DOHH2 (cell line): ENCODE results near the gene DMAP1.

Source experiments
- H3F3A ChIP-seq: fragments of 200-600 bp; sonication (generic), shearing (Covaris generic); 2 replicates; pipeline ENCODE4 v1.6.0; 2016; ENCODE audit warnings: antibody characterized with exemption, mild to moderate bottlenecking; ENCODE audit not compliant: control insufficient read depth, insufficient read depth
- H3K27ac ChIP-seq: fragments of 200-600 bp; sonication (generic); 2 replicates; pipeline ENCODE4 v1.5.1; 2014; ENCODE audit warnings: low read depth, mild to moderate bottlenecking, low read length, moderate library complexity
- H3K27me3 ChIP-seq: fragments of 200-600 bp; sonication (generic); 2 replicates; pipeline ENCODE4 v1.6.1; 2014; ENCODE audit warnings: mild to moderate bottlenecking, low read length, mixed read lengths; ENCODE audit not compliant: control insufficient read depth
- H3K36me3 ChIP-seq: fragments of 200-600 bp; sonication (generic); 2 replicates; pipeline ENCODE4 v1.6.1; 2014; ENCODE audit warnings: mild to moderate bottlenecking, low read length, moderate library complexity, mixed read lengths; ENCODE audit not compliant: control insufficient read depth
- H3K4me1 ChIP-seq: fragments of 200-600 bp; sonication (generic); 2 replicates; pipeline ENCODE4 v1.6.1; 2014; ENCODE audit warnings: mild to moderate bottlenecking, low read length, mixed read lengths; ENCODE audit not compliant: control insufficient read depth
- H3K4me2 ChIP-seq: fragments of 200-600 bp; sonication (generic); 2 replicates; pipeline ENCODE4 v1.6.0; 2014; ENCODE audit warnings: mild to moderate bottlenecking, low read length, moderate library complexity
- H3K4me3 ChIP-seq: fragments of 200-600 bp; sonication (generic); 2 replicates; pipeline ENCODE4 v1.5.1; 2014; ENCODE audit warnings: mild to moderate bottlenecking, low read length, mixed read lengths
- H3K79me2 ChIP-seq: fragments of 200-600 bp; sonication (generic); 2 replicates; pipeline ENCODE4 v1.6.1; 2014; ENCODE audit warnings: mild to moderate bottlenecking, low read length, mixed read lengths; ENCODE audit not compliant: control insufficient read depth
- H3K9me2 ChIP-seq: fragments of 200-600 bp; sonication (generic); replicated peaks from 2 replicates; pipeline ENCODE4 v1.6.1; 2014; ENCODE audit warnings: mild to moderate bottlenecking, low read length, mixed read lengths; ENCODE audit not compliant: control insufficient read depth
- H3K9me3 ChIP-seq: fragments of 200-600 bp; sonication (generic); 2 replicates; pipeline ENCODE4 v1.6.1; 2014; ENCODE audit warnings: antibody characterized with exemption, low read length, mixed read lengths; ENCODE audit not compliant: control insufficient read depth, insufficient read depth
- H4K20me1 ChIP-seq: fragments of 200-600 bp; sonication (generic); 2 replicates; pipeline ENCODE4 v1.6.0; 2014; ENCODE audit warnings: low read depth, mild to moderate bottlenecking, antibody characterized with exemption, low read length, moderate library complexity; ENCODE audit not compliant: control insufficient read depth, insufficient read depth
- EZH2phosphoT487 ChIP-seq: fragments of 200-600 bp; sonication (generic); IDR thresholded peaks from 2 replicates; pipeline ENCODE4 v1.6.1; 2017; ENCODE audit warnings: borderline replicate concordance, mild to moderate bottlenecking, antibody characterized with exemption, low read length, moderate library complexity, mixed read lengths
- TF ChIP-seq, protein P1 (sequence below): fragments of 200-600 bp; sonication (generic); IDR thresholded peaks from one replicate; pipeline ENCODE4 v1.5.1; 2014; ENCODE audit warnings: antibody characterized with exemption, mild to moderate bottlenecking, low read depth, low read length; ENCODE audit not compliant: poor library complexity, severe bottlenecking

DMAP1 gene

DNA sequence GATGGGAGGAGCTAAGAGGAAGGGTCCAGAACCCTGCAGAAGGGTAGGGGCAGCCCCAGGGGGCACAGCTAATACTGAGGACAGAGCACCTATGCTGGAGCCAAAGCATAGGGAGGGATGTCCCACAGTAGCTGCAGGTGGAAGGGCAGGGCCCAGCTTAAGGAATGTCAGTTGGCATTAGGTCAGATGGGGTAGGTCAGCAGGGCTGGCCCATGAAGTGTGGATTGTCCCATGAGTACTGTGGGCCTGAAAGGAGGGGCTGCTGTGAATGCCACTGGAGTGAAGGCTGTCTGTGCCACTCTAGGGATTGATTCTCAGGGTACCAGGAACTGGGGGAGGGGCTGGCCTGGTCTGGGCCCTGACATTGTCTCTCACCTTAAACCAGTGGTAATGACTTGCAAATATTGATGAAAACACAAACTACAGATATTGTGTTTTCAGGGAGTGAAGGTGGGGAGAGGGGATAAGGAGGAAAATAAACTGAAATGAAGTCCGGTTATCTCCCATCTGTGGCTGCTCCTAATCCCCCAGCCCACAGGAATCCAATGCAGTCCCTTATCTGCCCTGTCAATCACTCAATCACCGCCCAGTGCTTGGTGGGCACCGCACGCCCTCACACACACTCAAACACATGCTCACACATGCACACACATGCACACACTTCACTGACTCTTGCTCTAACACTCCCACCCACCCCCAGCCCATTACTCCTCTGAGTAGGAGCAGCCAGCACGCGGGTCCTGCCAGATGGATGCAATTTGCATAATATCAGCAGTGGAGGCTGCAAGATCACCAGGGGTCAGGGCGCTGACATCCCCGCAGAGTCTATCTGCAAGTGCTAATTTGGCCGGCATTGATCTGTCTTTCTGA lies 27.8 kb downstream of the DMAP1 start:
- no peak overlapping the region for H3K27ac ChIP-seq
- H3K79me2 ChIP-seq = no peaks in the 10 kb centered on the region
- no peak overlapping the region for H3K4me2 ChIP-seq
- no peaks in the 10 kb centered on the region for H4K20me1 ChIP-seq
- H3K4me3 ChIP-seq = no peak overlapping the region
- no peaks in the 10 kb centered on the region; the same call in 1 of the 2 replicates for H3K36me3 ChIP-seq
- H3K9me3 ChIP-seq = no peaks in the 10 kb centered on the region
- peaks cover 19% of the 10 kb centered on the region for H3K4me1 ChIP-seq
- TF ChIP-seq EZH2phosphoT487 = no peak
- TF ChIP-seq, protein P1, sequence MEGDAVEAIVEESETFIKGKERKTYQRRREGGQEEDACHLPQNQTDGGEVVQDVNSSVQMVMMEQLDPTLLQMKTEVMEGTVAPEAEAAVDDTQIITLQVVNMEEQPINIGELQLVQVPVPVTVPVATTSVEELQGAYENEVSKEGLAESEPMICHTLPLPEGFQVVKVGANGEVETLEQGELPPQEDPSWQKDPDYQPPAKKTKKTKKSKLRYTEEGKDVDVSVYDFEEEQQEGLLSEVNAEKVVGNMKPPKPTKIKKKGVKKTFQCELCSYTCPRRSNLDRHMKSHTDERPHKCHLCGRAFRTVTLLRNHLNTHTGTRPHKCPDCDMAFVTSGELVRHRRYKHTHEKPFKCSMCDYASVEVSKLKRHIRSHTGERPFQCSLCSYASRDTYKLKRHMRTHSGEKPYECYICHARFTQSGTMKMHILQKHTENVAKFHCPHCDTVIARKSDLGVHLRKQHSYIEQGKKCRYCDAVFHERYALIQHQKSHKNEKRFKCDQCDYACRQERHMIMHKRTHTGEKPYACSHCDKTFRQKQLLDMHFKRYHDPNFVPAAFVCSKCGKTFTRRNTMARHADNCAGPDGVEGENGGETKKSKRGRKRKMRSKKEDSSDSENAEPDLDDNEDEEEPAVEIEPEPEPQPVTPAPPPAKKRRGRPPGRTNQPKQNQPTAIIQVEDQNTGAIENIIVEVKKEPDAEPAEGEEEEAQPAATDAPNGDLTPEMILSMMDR = no peak
- no peaks in the 10 kb centered on the region for H3F3A ChIP-seq
- no peaks in the 10 kb centered on the region for H3K27me3 ChIP-seq
- H3K9me2 ChIP-seq = no peaks in the 10 kb centered on the region

DNA sequence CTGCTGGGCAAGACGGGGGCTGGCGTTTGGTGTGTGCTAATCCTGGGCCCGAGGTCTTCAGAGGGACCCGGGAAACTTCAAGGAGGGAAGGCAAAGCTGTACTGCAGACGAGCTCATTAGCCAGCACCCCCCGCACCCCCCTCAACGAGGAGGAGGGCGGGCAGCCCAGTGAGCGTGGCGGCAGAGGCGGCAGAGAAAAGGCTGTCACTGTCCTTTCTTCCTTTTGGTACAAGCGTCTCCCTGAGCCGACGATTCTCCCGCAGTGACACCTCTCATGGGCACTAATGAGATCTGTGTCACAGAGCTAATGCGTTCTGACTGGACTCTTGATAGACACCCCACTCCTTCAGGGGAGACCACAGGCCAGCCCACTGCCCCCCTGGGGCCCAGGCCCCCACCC lies 29.5 kb downstream of the DMAP1 start:
- Histone ChIP-seq H3K4me1 (peaks cover 19% of the 10 kb centered on the region), H3K27me3 (no peaks in the 10 kb centered on the region), H3K27ac (no peak overlapping the region), H3K79me2 (no peaks in the 10 kb centered on the region), H3K4me2 (no peak overlapping the region), H3K9me3 (no peaks in the 10 kb centered on the region), H4K20me1 (no peaks in the 10 kb centered on the region), H3K4me3 (no peak overlapping the region), H3F3A (no peaks in the 10 kb centered on the region), H3K9me2 (no peaks in the 10 kb centered on the region), H3K36me3 (no peaks in the 10 kb centered on the region; the same call in 1 of the 2 replicates)
- no peak for TF ChIP-seq EZH2phosphoT487
- TF ChIP-seq, protein P1 = no peak

DNA sequence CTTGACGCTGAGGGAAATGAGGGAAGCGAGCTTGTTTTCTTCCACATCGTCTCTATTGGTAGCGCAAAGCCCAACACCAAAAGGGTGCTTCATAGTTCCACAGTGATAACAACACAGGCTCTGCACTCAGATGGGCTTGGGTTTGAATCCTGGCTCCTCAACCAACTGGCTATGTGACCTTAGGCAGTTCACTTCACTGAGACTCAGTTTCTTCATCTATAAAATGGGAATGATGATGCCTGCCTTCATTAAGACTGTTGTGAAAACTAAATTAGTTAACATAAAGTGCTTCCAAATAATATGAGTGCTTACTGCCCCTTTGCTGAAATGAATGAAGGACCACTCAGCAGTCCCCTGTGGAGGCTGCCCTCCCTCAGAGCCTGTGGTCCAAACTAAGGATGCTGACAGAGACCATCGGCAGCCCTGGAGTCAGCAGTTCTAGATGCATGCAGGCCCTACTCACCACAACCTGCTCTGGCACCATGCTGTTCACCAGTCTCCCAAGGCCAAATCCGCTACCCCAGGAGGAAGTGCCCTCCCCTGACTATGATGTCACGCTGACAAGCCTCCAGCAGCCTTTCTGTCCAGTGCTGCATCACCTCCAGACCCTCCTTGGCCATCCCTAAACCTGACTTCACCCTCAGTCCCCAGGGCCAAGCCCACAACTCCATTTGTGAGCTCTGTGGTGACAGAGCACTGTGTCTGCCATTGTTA lies 30.7 kb downstream of the DMAP1 start:
- H3K9me3 ChIP-seq = no peaks in the 10 kb centered on the region
- no peaks in the 10 kb centered on the region for H3K9me2 ChIP-seq
- H3K4me1 ChIP-seq = peaks cover 10% of the 10 kb centered on the region; the same call in 1 of the 2 replicates
- no peaks in the 10 kb centered on the region for H3F3A ChIP-seq
- TF ChIP-seq, protein P1 = no peak
- TF ChIP-seq EZH2phosphoT487 = no peak
- H3K27me3 ChIP-seq = no peaks in the 10 kb centered on the region
- no peak overlapping the region for H3K27ac ChIP-seq
- no peak overlapping the region for H3K4me2 ChIP-seq
- H3K79me2 ChIP-seq = no peaks in the 10 kb centered on the region
- H3K36me3 ChIP-seq = no peaks in the 10 kb centered on the region; the same call in 1 of the 2 replicates
- no peaks in the 10 kb centered on the region for H4K20me1 ChIP-seq
- no peak overlapping the region for H3K4me3 ChIP-seq
